NCI-H2227 (cell line): Measurements from ENCODE around the gene C16orf96.

Experiments used
- DNase-seq: peaks from one replicate; lab custom pipeline; 2025; ENCODE audit not compliant: unreplicated experiment; lab: John Stamatoyannopoulos, UW

Gene C16orf96

DNA sequence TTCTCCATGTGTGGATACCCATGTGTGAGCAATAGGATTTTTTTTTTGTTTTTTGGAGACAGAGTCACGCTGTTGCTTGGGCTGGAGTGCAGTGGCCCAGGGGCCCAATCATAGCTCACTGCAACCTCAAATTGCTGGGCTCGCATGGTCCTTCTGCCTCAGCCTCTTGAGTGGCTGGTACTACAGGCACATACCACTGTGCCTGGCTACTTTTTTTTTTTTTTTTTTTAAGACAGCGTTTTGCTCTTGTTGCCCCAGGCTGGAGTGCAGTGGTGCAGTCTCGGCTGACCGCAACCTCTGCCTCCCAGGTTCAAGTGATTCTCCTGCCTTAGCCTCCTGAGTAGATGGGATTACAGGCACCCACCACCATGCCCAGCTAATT is 85.2 kb downstream of the C16orf96 start:
- no peak for DNase-seq

DNA sequence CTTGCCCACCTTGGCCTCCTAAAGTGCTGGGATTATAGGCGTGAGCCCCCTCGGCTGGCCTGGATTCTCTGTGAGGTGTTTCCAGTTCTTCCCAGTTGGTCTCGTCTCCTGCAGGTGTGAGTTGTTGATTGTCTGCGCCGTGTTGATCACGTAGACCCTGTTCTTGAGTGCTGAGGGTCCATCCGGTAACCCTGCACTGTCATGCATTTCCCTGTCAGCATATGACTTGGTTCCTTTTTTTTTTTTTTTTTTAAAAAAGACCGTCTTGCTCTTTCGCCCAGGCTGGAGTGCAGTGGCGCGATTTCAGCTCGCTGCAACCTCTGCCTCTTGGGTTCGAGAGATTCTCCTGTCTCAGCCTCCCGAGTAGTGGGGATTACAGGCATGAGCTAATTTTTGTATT is 85.8 kb downstream of the C16orf96 start:
- no peak for DNase-seq

- DNase-seq = no peak
These were observed 90.9 kb downstream of the C16orf96 start for GRCh38 chr16:4646773-4647643.

DNA sequence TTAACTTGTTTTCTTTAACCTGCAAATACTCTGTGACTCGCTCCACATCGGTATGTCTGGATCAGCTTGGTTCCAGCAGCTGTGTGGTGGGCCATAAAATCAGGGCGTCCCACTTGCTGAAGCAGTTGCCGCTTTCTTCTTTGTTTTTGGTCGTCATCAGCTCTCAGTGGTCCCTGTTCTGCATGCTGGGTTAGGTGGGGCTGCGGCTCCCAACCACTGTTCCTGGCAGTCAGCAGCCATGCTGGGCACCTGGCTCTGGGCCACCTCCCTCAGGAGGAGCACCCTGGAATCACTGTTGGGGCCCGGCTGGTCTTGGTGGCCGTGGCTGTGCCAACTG is 91.5 kb downstream of the C16orf96 start:
- no peak for DNase-seq

GRCh38 chr16:4648917-4649316 is 92.8 kb downstream of the C16orf96 start:
- no peak for DNase-seq

DNA sequence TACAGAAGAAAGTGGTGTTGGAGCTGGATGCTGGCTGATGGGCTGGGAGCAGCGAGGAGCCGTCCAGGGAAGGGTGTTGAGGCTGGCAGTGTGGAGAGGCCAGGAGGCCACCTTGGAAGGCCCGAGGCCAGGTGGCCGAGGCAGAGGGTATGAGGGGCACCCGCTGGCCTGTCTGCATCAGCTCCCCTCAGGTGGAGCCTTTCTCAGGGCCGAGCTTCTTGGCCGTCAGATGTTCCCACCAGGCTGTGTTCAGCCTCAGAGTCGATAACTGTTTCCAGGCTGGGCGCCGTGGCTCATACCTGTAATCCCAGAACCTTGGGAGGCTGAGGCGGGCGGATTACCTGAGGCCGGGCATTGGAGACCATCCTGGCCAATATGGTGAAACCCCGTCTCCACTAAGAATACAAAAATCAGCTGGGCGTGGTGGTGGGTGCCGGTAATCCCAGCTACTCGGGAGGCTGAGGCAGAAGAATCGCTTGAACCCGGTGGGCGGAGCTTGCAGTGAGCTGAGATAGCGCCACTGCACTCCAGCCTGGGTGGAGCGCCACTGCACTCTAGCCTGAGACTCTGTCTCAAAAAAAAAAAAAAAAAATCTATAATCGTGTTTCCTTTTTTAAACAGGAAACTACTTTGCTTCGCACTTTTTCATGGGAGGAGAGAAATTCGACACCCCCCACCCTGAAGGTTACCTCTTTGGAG is 93.8 kb downstream of the C16orf96 start:
- no peak for DNase-seq
